HepG2 (cell line): Measurements from ENCODE around the gene RGS19. TPM values are rescaled to one million over a fixed set of nuclear protein-coding genes. Genes with fewer than 3 reads are reported as not detected.

Experiments used
- ATAC-seq: fragments of 200-7000 bp; cut with Tn5 transposase; 3 replicates; pipeline ENCODE4 v1.9.1; 2020; ENCODE audit warnings: mild to moderate bottlenecking, moderate library complexity
- Bru-seq: library from RNA; stranded (reverse); fragments of 400-500 nt; gene quantifications from one replicate; lab custom pipeline; 2021; lab: Mats Ljungman, UMichigan
- BruChase-seq, 2 experiments: library from RNA; stranded (reverse); fragments of 400-500 nt; gene quantifications; one replicate each; lab custom pipeline; 2021; lab: Mats Ljungman, UMichigan
- BruUV-seq: library from RNA; stranded (reverse); fragments of 400-500 nt; replicated peaks from 2 replicates; lab custom pipeline; 2021; lab: Mats Ljungman, UMichigan
- CTCF ChIA-PET: fragments of 300-600 bp; formaldehyde crosslinking; extraction: SDS; loops from one replicate; lab custom pipeline; 2021; ENCODE audit warnings: low total read pairs, inconsistent platforms, low intra/inter-chr PET ratio; lab: Yijun Ruan, JAX
- POLR2A ChIA-PET: fragments of 350-600 bp; sonication (Branson Sonifier 250); formaldehyde crosslinking; loops from one replicate; lab custom pipeline; 2020; ENCODE audit warnings: antibody characterized with exemption, inconsistent platforms; lab: Yijun Ruan, JAX
- DNase-seq: peaks from one replicate; pipeline ENCODE4 v3.0.0-alpha.2; 2015; ENCODE audit warnings: low spot score
- FAIRE-seq: peaks from 3 replicates; lab custom pipeline; 2011; peaks lifted over from hg19 to GRCh38; lab: Jason Lieb, UNC
- H2AFZ ChIP-seq: one replicate; pipeline ENCODE4 v1.6.1; 2011; ENCODE audit warnings: low read length, inconsistent platforms
- H3K27ac ChIP-seq: fragments of 300-600 bp; 3 replicates; pipeline ENCODE4 v1.8.0; 2011; ENCODE audit warnings: mixed run types, mild to moderate bottlenecking, mixed read lengths, low read length, inconsistent platforms; ENCODE audit not compliant: insufficient read depth; ENCODE audit errors: extremely low read length
- H3K27me3 ChIP-seq, 2 experiments: fragments of 200-600 bp in 1 of 2; 2 replicates in 1 of 2; 3 replicates in 1 of 2; pipeline versions ENCODE4 v1.6.0 to v1.8.0; 2011; ENCODE audit warnings: low read length in 2 of 2, mild to moderate bottlenecking in 2 of 2, moderate library complexity in 2 of 2, inconsistent platforms in 1 of 2; ENCODE audit not compliant: insufficient read depth in 2 of 2, control insufficient read depth in 1 of 2
- H3K36me3 ChIP-seq, 2 experiments: fragments of 200-600 bp in 1 of 2; replicated peaks in 1 of 2; 2 replicates in 1 of 2; 3 replicates in 1 of 2; pipeline versions ENCODE4 v1.5.1 to v1.8.0; 2011; ENCODE audit warnings: low read length in 2 of 2, inconsistent platforms in 1 of 2; ENCODE audit not compliant: insufficient read depth in 2 of 2, control insufficient read depth in 1 of 2
- H3K4me1 ChIP-seq: 2 replicates; pipeline ENCODE4 v1.5.1; 2012; ENCODE audit warnings: low read length, inconsistent platforms; ENCODE audit not compliant: insufficient read depth
- H3K4me2 ChIP-seq: 2 replicates; pipeline ENCODE4 v1.6.0; 2011; ENCODE audit warnings: low read depth, low read length, inconsistent platforms
- H3K4me3 ChIP-seq, 3 experiments: fragments of 200-600 bp in 1 of 3; sonication (generic), shearing (Covaris generic) in 1 of 3; replicated peaks in 1 of 3; 2 replicates each; pipeline ENCODE4 v1.5.1; 2011 to 2016; ENCODE audit warnings: low read length in 3 of 3, inconsistent platforms in 2 of 3, low read depth in 2 of 3, mild to moderate bottlenecking in 2 of 3, control low read depth in 1 of 3, mixed read lengths in 1 of 3; ENCODE audit not compliant: insufficient read depth in 1 of 3
- H3K79me2 ChIP-seq: one replicate; pipeline ENCODE4 v1.6.1; 2011; ENCODE audit warnings: low read length, inconsistent platforms; ENCODE audit not compliant: insufficient read depth
- H3K9ac ChIP-seq: 2 replicates; pipeline ENCODE4 v1.6.0; 2011; ENCODE audit warnings: mild to moderate bottlenecking, low read depth, low read length, inconsistent platforms; ENCODE audit not compliant: insufficient read depth
- H3K9me3 ChIP-seq: 2 replicates; pipeline ENCODE4 v1.5.1; 2012; ENCODE audit warnings: mild to moderate bottlenecking, low read length
- H4K20me1 ChIP-seq: 2 replicates; pipeline ENCODE4 v1.6.0; 2011; ENCODE audit warnings: inconsistent platforms, mild to moderate bottlenecking, low read length, moderate library complexity; ENCODE audit not compliant: insufficient read depth
- GABPA ChIP-seq, 2 experiments: IDR thresholded peaks; 2 replicates each; pipeline ENCODE4 v1.6.1; 2011 to 2016; ENCODE audit warnings: low read depth in 2 of 2, low read length in 1 of 2, missing biosample characterization in 1 of 2, missing genetic modification characterization in 1 of 2
- NFIB ChIP-seq: sonication (generic); formaldehyde crosslinking; IDR thresholded peaks from 2 replicates; pipeline ENCODE4 v1.9.0; 2021; ENCODE audit warnings: missing genetic modification reagents, mild to moderate bottlenecking, borderline replicate concordance
- PCBP1 ChIP-seq: fragments of 200-400 bp; formaldehyde crosslinking; IDR thresholded peaks from 2 replicates; pipeline ENCODE4 v1.6.1; 2017; ENCODE audit warnings: mild to moderate bottlenecking, low read depth, low read length, borderline replicate concordance
- SOX6 ChIP-seq, 2 experiments: fragments of 450-650 bp in 1 of 2; sonication (generic) in 1 of 2; formaldehyde crosslinking in 1 of 2; IDR thresholded peaks; 2 replicates each; pipeline versions ENCODE4 v1.4.0 to v1.6.1; 2017 to 2020; ENCODE audit warnings: antibody characterized with exemption in 1 of 2, mild to moderate bottlenecking in 1 of 2, missing genetic modification reagents in 1 of 2
- SP140L ChIP-seq: sonication (generic); formaldehyde crosslinking; IDR thresholded peaks from 2 replicates; pipeline ENCODE4 v1.4.0; 2020; ENCODE audit warnings: missing genetic modification reagents, borderline replicate concordance
- SSRP1 ChIP-seq: IDR thresholded peaks from 2 replicates; pipeline ENCODE4 v1.6.1; 2016; ENCODE audit warnings: control low read depth
- TOE1 ChIP-seq: sonication (generic); formaldehyde crosslinking; IDR thresholded peaks from 2 replicates; pipeline ENCODE4 v1.4.0; 2020; ENCODE audit warnings: mild to moderate bottlenecking, missing genetic modification reagents
- ZBTB42 ChIP-seq: sonication (generic); formaldehyde crosslinking; IDR thresholded peaks from 2 replicates; pipeline ENCODE4 v1.5.0; 2020; ENCODE audit warnings: mild to moderate bottlenecking, missing genetic modification reagents
- ZNF230 ChIP-seq: sonication (generic); formaldehyde crosslinking; IDR thresholded peaks from 2 replicates; pipeline ENCODE4 v1.4.0; 2020; ENCODE audit warnings: mild to moderate bottlenecking, missing genetic modification reagents
- ZNF430 ChIP-seq: sonication (generic); formaldehyde crosslinking; IDR thresholded peaks from 2 replicates; pipeline ENCODE4 v1.9.0; 2021; ENCODE audit warnings: mild to moderate bottlenecking, missing genetic modification reagents
- ZNF567 ChIP-seq: sonication (generic); formaldehyde crosslinking; IDR thresholded peaks from 2 replicates; pipeline ENCODE4 v1.8.1; 2023; ENCODE audit warnings: mild to moderate bottlenecking, missing genetic modification reagents, borderline replicate concordance
- ZNF772 ChIP-seq: sonication (generic); formaldehyde crosslinking; IDR thresholded peaks from 2 replicates; pipeline ENCODE4 v1.5.0; 2020; ENCODE audit warnings: mild to moderate bottlenecking, missing genetic modification reagents
- ZSCAN21 ChIP-seq: sonication (generic); formaldehyde crosslinking; IDR thresholded peaks from 2 replicates; pipeline ENCODE4 v1.8.0; 2022; ENCODE audit warnings: mild to moderate bottlenecking, missing genetic modification reagents, moderate library complexity, borderline replicate concordance
- WGBS: methylation state at CpG from one replicate; pipeline ENCODE4 v1.1.6; 2017; ENCODE audit warnings: low lambda C conversion rate; 5-methylcytosine and 5-hydroxymethylcytosine counted together
- in situ Hi-C: cut with HindIII; loops from 2 replicates; pipeline ENCODE4 v1.10.0; 2017; ENCODE audit warnings: low pct_unique_long_range_greater_than_20kb; ENCODE audit not compliant: extremely low pct_ligation_motif_present
- intact Hi-C: fragments of 100-400 bp; cut with micrococcal nuclease; formaldehyde crosslinking; loops from one replicate; pipeline ENCODE4 v1.10.0; 2022; ENCODE audit not compliant: unreplicated experiment
- long read RNA-seq, 2 experiments: library from RNA in 1 of 2; library from polyadenylated mRNA in 1 of 2; stranded (forward) in 1 of 2; unstranded in 1 of 2; transcript quantifications; one replicate each; pipeline ENCODE4 v2.0.0, GENCODE V29; 2019 to 2022
- polyA minus RNA-seq, 3 experiments: library from RNA; depleted of rRNA, polyadenylated mRNA; stranded (reverse); fragments of >200 nt; gene quantifications; 2 replicates each; pipeline ENCODE4 v1.2.3, GENCODE V29; 2011; ENCODE audit warnings: low replicate concordance in 1 of 3
- polyA plus RNA-seq, 8 experiments: library from polyadenylated mRNA; depleted of rRNA in 3 of 8; stranded (reverse) in 7 of 8; unstranded in 1 of 8; fragments of >200 nt; fragmentation: Illumina TruSeq in 4 of 8; extraction: Trizol in 4 of 8; gene quantifications; 2 replicates each; pipeline versions ENCODE4 v1.2.1 to v1.2.3, GENCODE V29; 2011 to 2016; ENCODE audit warnings: low read depth in 4 of 8, missing spikeins in 1 of 8, mixed read lengths in 1 of 8; ENCODE audit not compliant: insufficient read depth in 1 of 8
- total RNA-seq, 5 experiments: library from RNA; depleted of rRNA; stranded (reverse); fragments of >200 nt; fragmentation: Illumina TruSeq; extraction: Trizol; gene quantifications; 2 replicates each; pipeline ENCODE4 v1.2.3, GENCODE V29; 2016; ENCODE audit warnings: low read depth in 1 of 5
- TF ChIP-seq, protein P1 (sequence below): sonication (generic); formaldehyde crosslinking; IDR thresholded peaks from 2 replicates; pipeline ENCODE4 v1.4.0; 2020; ENCODE audit warnings: missing genetic modification reagents
- TF ChIP-seq, protein P2 (sequence below): sonication (generic); formaldehyde crosslinking; IDR thresholded peaks from 2 replicates; pipeline ENCODE4 v1.8.0; 2022; ENCODE audit warnings: missing genetic modification reagents, mild to moderate bottlenecking, borderline replicate concordance

RGS19 gene
- total RNA-seq (2016; rRNA removed; fragmentation: Illumina TruSeq; extraction: Trizol) (10.2 and 10.7 TPM in 2 replicates), polyA plus RNA-seq (2011; rRNA removed) (11.9 and 14.7 TPM in 2 replicates), polyA minus RNA-seq (2011; rRNA and poly(A)+ RNA removed; ENCODE audit: low replicate concordance) (15.8 and 18.5 TPM in 2 replicates), Bru-seq, nascent RNA (percentile 42 among the genes with signal in this experiment), BruChase-seq, experiment 1, labeled RNA remaining after a 6-hour chase (percentile 54 among the genes with signal in this experiment), BruChase-seq, experiment 2, labeled RNA remaining after a 2-hour chase (percentile 45 among the genes with signal in this experiment)
- 8.3 and 13.6 TPM in 2 replicates for total RNA-seq (2016; cell fraction: cytosol; rRNA removed; fragmentation: Illumina TruSeq; extraction: Trizol; ENCODE audit: low read depth)
- 9.9 and 10.3 TPM in 2 replicates for total RNA-seq (2016; cell fraction: insoluble cytoplasmic fraction; rRNA removed; fragmentation: Illumina TruSeq; extraction: Trizol)
- 24.1 and 24.7 TPM in 2 replicates for total RNA-seq (2016; cell fraction: membrane; rRNA removed; fragmentation: Illumina TruSeq; extraction: Trizol)
- 7.0 and 7.6 TPM in 2 replicates for total RNA-seq (2016; cell fraction: nucleus; rRNA removed; fragmentation: Illumina TruSeq; extraction: Trizol)
- 11.7 and 19.3 TPM in 2 replicates for polyA plus RNA-seq (2011; cell fraction: cytosol; rRNA removed)
- 12.6 and 13.6 TPM in 2 replicates for polyA plus RNA-seq (2011; cell fraction: nucleus; rRNA removed)
- polyA plus RNA-seq (2012), result 4.4 and 6.8 TPM in 2 replicates
- polyA plus RNA-seq (2016; cell fraction: cytosol; fragmentation: Illumina TruSeq; extraction: Trizol; ENCODE audit: low read depth), result 18.0 and 22.1 TPM in 2 replicates
- polyA plus RNA-seq (2016; cell fraction: insoluble cytoplasmic fraction; fragmentation: Illumina TruSeq; extraction: Trizol; ENCODE audit: low read depth), result 14.2 and 16.6 TPM in 2 replicates
- 25.0 and 29.7 TPM in 2 replicates for polyA plus RNA-seq (2016; cell fraction: membrane; fragmentation: Illumina TruSeq; extraction: Trizol; ENCODE audit: low read depth)
- polyA plus RNA-seq (2016; cell fraction: nucleus; fragmentation: Illumina TruSeq; extraction: Trizol; ENCODE audit: insufficient read depth, low read depth), result 9.7 and 10.6 TPM in 2 replicates
- 8.1 and 9.1 TPM in 2 replicates for polyA minus RNA-seq (2011; cell fraction: cytosol; rRNA and poly(A)+ RNA removed)
- 4.5 and 5.5 TPM in 2 replicates for polyA minus RNA-seq (2011; cell fraction: nucleus; rRNA and poly(A)+ RNA removed)
- long read RNA-seq, experiment 1, transcript RGS19-202 (6 exons, 1,593 nt), result minor isoform, 6 of 38 reads
- long read RNA-seq, experiment 1, transcript RGS19-201 (6 exons, 1,510 nt), result major isoform, 9 of 38 reads
- long read RNA-seq, experiment 1, partial matches to known transcripts, result 5 of 38 reads
- long read RNA-seq, experiment 1, other reads (novel, unspliced or antisense), result 18 of 38 reads
- long read RNA-seq, experiment 2, transcript RGS19-202 (6 exons, 1,593 nt), result major isoform, 10 of 44 reads
- long read RNA-seq, experiment 2, transcript RGS19-201 (6 exons, 1,510 nt), result major isoform, 10 of 44 reads
- long read RNA-seq, experiment 2, partial matches to known transcripts, result 8 of 44 reads
- long read RNA-seq, experiment 2, other reads (novel, unspliced or antisense), result 16 of 44 reads

- peaks cover 5 to 15% of the 10 kb centered on the region in 2 experiments; a peak in 4 of 5 replicates for H3K27me3 ChIP-seq
- H3K4me3 ChIP-seq, result peak within 1 kb of the TSS; percentile 77 to 89 (median 85)
- no peaks in the 10 kb centered on the region for H3K79me2 ChIP-seq
- BruUV-seq, result no TSS peak
- peak within 1 kb of the TSS; percentile 78 for H3K9ac ChIP-seq
- H3K9me3 ChIP-seq, result no peaks in the 10 kb centered on the region
- no peaks in the 10 kb centered on the region for H3K36me3 ChIP-seq
- H4K20me1 ChIP-seq, result peaks cover 9% of the 10 kb centered on the region; the same call in 1 of the 2 replicates
- peak within 1 kb of the TSS; percentile 35 for H3K27ac ChIP-seq
- peaks cover 59% of the 10 kb centered on the region for H3K4me1 ChIP-seq
- WGBS, result 0% methylated on average over 23 of the region's 73 CpGs
- DNase-seq (peak; percentile 70), FAIRE-seq (no peak), ATAC-seq (peak; percentile 17)
- H3K4me2 ChIP-seq, result peak within 1 kb of the TSS; percentile 99
- H2AFZ ChIP-seq, result no peak within 1 kb of the TSS
- intact Hi-C loops, result loop anchor here (2.0 kb wide), 1 partner anchor 15 kb away; no protein-coding TSS in a partner anchor
- ChIA-PET POLR2A (interaction anchor here (0.7 to 4.9 kb wide), 9 partner anchors 10 to 1521 kb away, joined by 3 to 25 read pairs (median 4); partner anchors contain the start of genes PCMTD2, TCEA2, TPD52L2 and UCKL1), CTCF (no interaction called here)
- in situ Hi-C loops, result loop anchor here (5.0 kb wide), 1 partner anchor 38 kb away; no protein-coding TSS in a partner anchor
- TF ChIP-seq SSRP1 (CRISPR knock-in tag) (peak; percentile 59; the same call in 1 of the 2 replicates), ZBTB42 (CRISPR knock-in tag) (0 out of 2 replicates have a peak, but pooled peaks have one; percentile 48), SOX6 (IDR thresholded peaks at IDR 0.05) (no peak), SOX6 (CRISPR knock-in tag; IDR thresholded peaks at IDR 0.05) (no peak), PCBP1 (0 out of 2 replicates have a peak, but pooled peaks have one; percentile 86), ZNF230 (CRISPR knock-in tag) (no peak; the same call in 1 of the 2 replicates), GABPA (IDR thresholded peaks at IDR 0.05; ENCODE audit: low read depth, low read length) (no peak), GABPA (CRISPR knock-in tag; IDR thresholded peaks at IDR 0.05; ENCODE audit: low read depth) (no peak), TOE1 (CRISPR knock-in tag) (no peak), NFIB (no peak), SP140L (CRISPR knock-in tag) (no peak), ZSCAN21 (CRISPR knock-in tag) (no peak), ZNF567 (CRISPR knock-in tag) (0 out of 2 replicates have a peak, but pooled peaks have one; percentile 73), ZNF430 (no peak), ZNF772 (CRISPR knock-in tag) (no peak)
- TF ChIP-seq, protein P1, sequence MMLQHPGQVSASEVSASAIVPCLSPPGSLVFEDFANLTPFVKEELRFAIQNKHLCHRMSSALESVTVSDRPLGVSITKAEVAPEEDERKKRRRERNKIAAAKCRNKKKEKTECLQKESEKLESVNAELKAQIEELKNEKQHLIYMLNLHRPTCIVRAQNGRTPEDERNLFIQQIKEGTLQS (CRISPR knock-in tag), result no peak; the same call in 1 of the 2 replicates
- TF ChIP-seq, protein P2, sequence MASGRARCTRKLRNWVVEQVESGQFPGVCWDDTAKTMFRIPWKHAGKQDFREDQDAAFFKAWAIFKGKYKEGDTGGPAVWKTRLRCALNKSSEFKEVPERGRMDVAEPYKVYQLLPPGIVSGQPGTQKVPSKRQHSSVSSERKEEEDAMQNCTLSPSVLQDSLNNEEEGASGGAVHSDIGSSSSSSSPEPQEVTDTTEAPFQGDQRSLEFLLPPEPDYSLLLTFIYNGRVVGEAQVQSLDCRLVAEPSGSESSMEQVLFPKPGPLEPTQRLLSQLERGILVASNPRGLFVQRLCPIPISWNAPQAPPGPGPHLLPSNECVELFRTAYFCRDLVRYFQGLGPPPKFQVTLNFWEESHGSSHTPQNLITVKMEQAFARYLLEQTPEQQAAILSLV (CRISPR knock-in tag), result no peak
These were observed at the start of gene RGS19 for GRCh38 chr20:64079273-64080012. RGS19 (minus strand) TSS chr20:64079518; CDS start chr20:64076886, 2,632 bp downstream.
